ENCODE measurements around the gene DPP9. TPM values are rescaled to one million over a fixed set of nuclear protein-coding genes. Genes with fewer than 3 reads are reported as not detected.

DPP9 gene
- polyA plus RNA-seq, 1 of the 3 experiments (the other 2 are of a cell fraction): 17.1 TPM

DNA sequence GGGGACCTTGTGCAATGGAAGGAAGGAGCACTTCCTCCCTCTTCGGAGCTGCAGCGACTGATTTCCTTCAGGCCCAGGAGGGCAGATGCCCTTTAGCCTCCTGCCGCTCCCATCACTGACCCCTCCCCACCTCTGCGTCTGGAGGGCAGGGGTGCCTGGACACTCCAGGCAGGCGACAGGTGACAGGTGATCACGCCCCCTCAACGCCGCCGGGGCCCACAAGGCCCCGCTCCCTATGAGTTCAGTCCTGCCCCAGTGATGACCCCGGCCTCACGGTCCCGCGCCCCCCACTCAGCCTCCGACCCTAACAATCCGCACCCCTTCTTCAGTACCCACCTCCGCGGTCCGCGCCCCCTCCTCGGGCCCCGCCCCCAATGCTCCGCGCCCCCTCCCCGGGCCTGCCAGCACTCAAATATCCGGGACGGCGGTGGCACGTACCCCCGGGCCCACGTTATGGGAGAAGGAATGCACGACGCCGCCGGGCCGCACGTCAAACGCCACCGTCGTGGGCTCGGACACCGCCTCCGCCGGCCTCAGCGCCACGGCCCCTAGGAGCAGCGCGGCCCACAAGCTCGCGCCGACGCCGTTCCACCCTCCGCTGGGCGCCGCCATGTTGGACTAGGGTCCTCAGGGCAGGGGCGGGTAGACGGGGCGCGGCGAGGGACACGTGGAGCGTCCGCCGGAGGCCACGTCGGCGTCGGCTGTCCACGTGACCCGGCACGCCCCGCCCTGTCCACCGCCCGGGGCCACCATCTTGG, 53.7 kb downstream of the DPP9 start, which contains the start of gene MYDGF:
MYDGF (minus strand) TSS at position 620 of the 758 bp plus-strand sequence; CDS start at position 612, 8 bp downstream.
- CTCF ChIA-PET: interaction anchor here (1.1 to 1.5 kb wide), 2 partner anchors 33 to 36 kb away, joined by 3 to 5 read pairs; no protein-coding TSS in a partner anchor
- H3K4me1 ChIP-seq (ENCODE audit: control insufficient read depth in 1 of 2, insufficient read depth in 2 of 2, low read depth in 1 of 2, low read length in 1 of 2): peaks cover 0 to 7% of the 10 kb centered on the region in 2 experiments; a peak in 2 of 4 replicates

More for the DNA sequence above, 53.7 kb downstream of the DPP9 start, which contains the start of gene MYDGF:
- no peaks in the 10 kb centered on the region for H4K20me1 ChIP-seq (ENCODE audit: insufficient read depth)
- TF ChIP-seq TAF1 (IDR thresholded peaks at IDR 0.05; ENCODE audit: borderline replicate concordance, low read depth, low read length) (peak; percentile 95), GATA2 (CRISPR knock-in tag; IDR thresholded peaks at IDR 0.05) (no peak), RXRA (IDR thresholded peaks at IDR 0.05; ENCODE audit: borderline replicate concordance, low read depth) (no peak), MXI1 (IDR thresholded peaks at IDR 0.05; ENCODE audit: low read depth, low read length) (peak; percentile 97), SIN3A (IDR thresholded peaks at IDR 0.05; ENCODE audit: borderline replicate concordance, low read depth, low read length) (peak; percentile 62; the same call in 1 of the 2 replicates), FOXM1 (IDR thresholded peaks at IDR 0.05; ENCODE audit: low read depth) (no peak), YY1 (IDR thresholded peaks at IDR 0.05; ENCODE audit: low read depth) (peak; percentile 96), CHD2 (IDR thresholded peaks at IDR 0.05; ENCODE audit: low read length, partially characterized antibody) (peak; percentile 33), FOXJ3 (CRISPR knock-in tag; IDR thresholded peaks at IDR 0.05) (no peak), POLR2AphosphoS5 (IDR thresholded peaks at IDR 0.05; ENCODE audit: low read depth, low read length) (peak; percentile 84), RCOR1 (IDR thresholded peaks at IDR 0.05; ENCODE audit: low read length) (0 out of 2 replicates have a peak, but pooled peaks have one; percentile 18)
- TF ChIP-seq, protein P1, sequence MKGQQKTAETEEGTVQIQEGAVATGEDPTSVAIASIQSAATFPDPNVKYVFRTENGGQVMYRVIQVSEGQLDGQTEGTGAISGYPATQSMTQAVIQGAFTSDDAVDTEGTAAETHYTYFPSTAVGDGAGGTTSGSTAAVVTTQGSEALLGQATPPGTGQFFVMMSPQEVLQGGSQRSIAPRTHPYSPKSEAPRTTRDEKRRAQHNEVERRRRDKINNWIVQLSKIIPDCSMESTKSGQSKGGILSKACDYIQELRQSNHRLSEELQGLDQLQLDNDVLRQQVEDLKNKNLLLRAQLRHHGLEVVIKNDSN (IDR thresholded peaks at IDR 0.05; ENCODE audit: borderline replicate concordance, low read depth): peak; percentile 96
- TF ChIP-seq, protein P2, sequence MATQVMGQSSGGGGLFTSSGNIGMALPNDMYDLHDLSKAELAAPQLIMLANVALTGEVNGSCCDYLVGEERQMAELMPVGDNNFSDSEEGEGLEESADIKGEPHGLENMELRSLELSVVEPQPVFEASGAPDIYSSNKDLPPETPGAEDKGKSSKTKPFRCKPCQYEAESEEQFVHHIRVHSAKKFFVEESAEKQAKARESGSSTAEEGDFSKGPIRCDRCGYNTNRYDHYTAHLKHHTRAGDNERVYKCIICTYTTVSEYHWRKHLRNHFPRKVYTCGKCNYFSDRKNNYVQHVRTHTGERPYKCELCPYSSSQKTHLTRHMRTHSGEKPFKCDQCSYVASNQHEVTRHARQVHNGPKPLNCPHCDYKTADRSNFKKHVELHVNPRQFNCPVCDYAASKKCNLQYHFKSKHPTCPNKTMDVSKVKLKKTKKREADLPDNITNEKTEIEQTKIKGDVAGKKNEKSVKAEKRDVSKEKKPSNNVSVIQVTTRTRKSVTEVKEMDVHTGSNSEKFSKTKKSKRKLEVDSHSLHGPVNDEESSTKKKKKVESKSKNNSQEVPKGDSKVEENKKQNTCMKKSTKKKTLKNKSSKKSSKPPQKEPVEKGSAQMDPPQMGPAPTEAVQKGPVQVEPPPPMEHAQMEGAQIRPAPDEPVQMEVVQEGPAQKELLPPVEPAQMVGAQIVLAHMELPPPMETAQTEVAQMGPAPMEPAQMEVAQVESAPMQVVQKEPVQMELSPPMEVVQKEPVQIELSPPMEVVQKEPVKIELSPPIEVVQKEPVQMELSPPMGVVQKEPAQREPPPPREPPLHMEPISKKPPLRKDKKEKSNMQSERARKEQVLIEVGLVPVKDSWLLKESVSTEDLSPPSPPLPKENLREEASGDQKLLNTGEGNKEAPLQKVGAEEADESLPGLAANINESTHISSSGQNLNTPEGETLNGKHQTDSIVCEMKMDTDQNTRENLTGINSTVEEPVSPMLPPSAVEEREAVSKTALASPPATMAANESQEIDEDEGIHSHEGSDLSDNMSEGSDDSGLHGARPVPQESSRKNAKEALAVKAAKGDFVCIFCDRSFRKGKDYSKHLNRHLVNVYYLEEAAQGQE (IDR thresholded peaks at IDR 0.05; ENCODE audit: low read depth, low read length): peak; percentile 52
- TF ChIP-seq, protein P3, sequence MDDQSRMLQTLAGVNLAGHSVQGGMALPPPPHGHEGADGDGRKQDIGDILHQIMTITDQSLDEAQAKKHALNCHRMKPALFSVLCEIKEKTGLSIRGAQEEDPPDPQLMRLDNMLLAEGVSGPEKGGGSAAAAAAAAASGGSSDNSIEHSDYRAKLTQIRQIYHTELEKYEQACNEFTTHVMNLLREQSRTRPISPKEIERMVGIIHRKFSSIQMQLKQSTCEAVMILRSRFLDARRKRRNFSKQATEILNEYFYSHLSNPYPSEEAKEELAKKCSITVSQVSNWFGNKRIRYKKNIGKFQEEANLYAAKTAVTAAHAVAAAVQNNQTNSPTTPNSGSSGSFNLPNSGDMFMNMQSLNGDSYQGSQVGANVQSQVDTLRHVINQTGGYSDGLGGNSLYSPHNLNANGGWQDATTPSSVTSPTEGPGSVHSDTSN (IDR thresholded peaks at IDR 0.05): no peak
- TF ChIP-seq, protein P4, sequence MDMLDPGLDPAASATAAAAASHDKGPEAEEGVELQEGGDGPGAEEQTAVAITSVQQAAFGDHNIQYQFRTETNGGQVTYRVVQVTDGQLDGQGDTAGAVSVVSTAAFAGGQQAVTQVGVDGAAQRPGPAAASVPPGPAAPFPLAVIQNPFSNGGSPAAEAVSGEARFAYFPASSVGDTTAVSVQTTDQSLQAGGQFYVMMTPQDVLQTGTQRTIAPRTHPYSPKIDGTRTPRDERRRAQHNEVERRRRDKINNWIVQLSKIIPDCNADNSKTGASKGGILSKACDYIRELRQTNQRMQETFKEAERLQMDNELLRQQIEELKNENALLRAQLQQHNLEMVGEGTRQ (IDR thresholded peaks at IDR 0.05; ENCODE audit: borderline replicate concordance, low read depth, low read length): peak; percentile 91
- TF ChIP-seq, protein P5, sequence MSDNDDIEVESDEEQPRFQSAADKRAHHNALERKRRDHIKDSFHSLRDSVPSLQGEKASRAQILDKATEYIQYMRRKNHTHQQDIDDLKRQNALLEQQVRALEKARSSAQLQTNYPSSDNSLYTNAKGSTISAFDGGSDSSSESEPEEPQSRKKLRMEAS (IDR thresholded peaks at IDR 0.05; ENCODE audit: low read depth): peak; percentile 74
- H3K27me3 ChIP-seq (ENCODE audit: insufficient read depth): no peaks in the 10 kb centered on the region
- peak within 1 kb of the TSS; percentile 67 to 94 for H3K4me3 ChIP-seq (ENCODE audit: low read depth in 2 of 2, low read length in 1 of 2)
- peaks cover 32% of the 10 kb centered on the region for H3K79me2 ChIP-seq (ENCODE audit: insufficient read depth)
- whole genome bisulfite sequencing (ENCODE audit: low lambda C conversion rate): under 1% methylated on average over 24 of the region's 75 CpGs
- no peaks in the 10 kb centered on the region for H3K9me2 ChIP-seq
- POLR2A ChIA-PET: interaction anchor here (1.1 kb wide), 1 partner anchor 30 kb away, joined by 3 read pairs; no protein-coding TSS in a partner anchor
- peak within 1 kb of the TSS; percentile 95 for H3K9ac ChIP-seq
- peak within 1 kb of the TSS; percentile 97 for H3K4me2 ChIP-seq
- no peaks in the 10 kb centered on the region for H3K9me3 ChIP-seq
- H3F3A ChIP-seq (replicated peaks; ENCODE audit: insufficient read depth): peaks cover 30% of the 10 kb centered on the region
- H3K36me3 ChIP-seq (replicated peaks in 1 of 2; ENCODE audit: control insufficient read depth in 1 of 2, insufficient read depth in 2 of 2, low read length in 1 of 2): peaks cover 11 to 19% of the 10 kb centered on the region in 2 experiments
- peak within 1 kb of the TSS; percentile 66; the same call in 1 of the 2 replicates for H2AFZ ChIP-seq (ENCODE audit: low read depth)
- peak; percentile 100 for DNase-seq
- H3K27ac ChIP-seq (ENCODE audit: low read depth in 2 of 2, low read length in 1 of 2): peak within 1 kb of the TSS; percentile 23 to 57; a peak in 3 of 4 replicates
